Kidney (tissue), 14 donors: ENCODE data around the gene METRN. TPM values are rescaled to one million over a fixed set of nuclear protein-coding genes. Genes with fewer than 3 reads are reported as not detected.
A peak's percentile ranks its signal among the peaks of the same experiment; 100 is the strongest.

ENCODE experiments used
- DNase-seq, 5 donors: peaks; one replicate each; pipeline ENCODE4 v3.0.0-alpha.2; 2013 to 2020
- FAIRE-seq: peaks from 2 replicates; lab custom pipeline; 2012; peaks lifted over from hg19 to GRCh38; lab: Jason Lieb, UNC
- H3K27ac ChIP-seq, 2 donors: one replicate each; pipeline ENCODE4 v1.7.0; 2013; ENCODE audit warnings: low read depth in 2 of 2, low read length in 2 of 2, inconsistent platforms in 1 of 2
- H3K27me3 ChIP-seq: one replicate; pipeline ENCODE4 v1.7.1; 2013; ENCODE audit warnings: low read length, inconsistent platforms; ENCODE audit not compliant: control insufficient read depth, insufficient read depth
- H3K36me3 ChIP-seq, 3 donors: one replicate each; pipeline versions ENCODE4 v1.7.0 to v1.7.1; 2013; ENCODE audit warnings: low read length in 3 of 3, control low read depth in 1 of 3, inconsistent platforms in 1 of 3; ENCODE audit not compliant: insufficient read depth in 3 of 3, control insufficient read depth in 2 of 3
- H3K4me1 ChIP-seq, 3 donors: one replicate each; pipeline versions ENCODE4 v1.7.0 to v1.7.1; 2013; ENCODE audit warnings: low read length in 3 of 3, inconsistent platforms in 1 of 3, low read depth in 1 of 3; ENCODE audit not compliant: control insufficient read depth in 2 of 3, insufficient read depth in 2 of 3
- H3K4me3 ChIP-seq, 3 donors: one replicate each; pipeline versions ENCODE4 v1.7.0 to v1.8.1; 2013; ENCODE audit warnings: low read length in 3 of 3, control low read depth in 1 of 3, inconsistent platforms in 1 of 3
- H3K9ac ChIP-seq, 3 donors: one replicate each; pipeline versions ENCODE4 v1.7.0 to v1.7.1; 2013; ENCODE audit warnings: low read length in 3 of 3, control low read depth in 1 of 3, inconsistent platforms in 1 of 3
- H3K9me3 ChIP-seq, 3 donors: one replicate each; pipeline versions ENCODE4 v1.7.0 to v1.7.1; 2013; ENCODE audit warnings: low read length in 3 of 3, control low read depth in 1 of 3, inconsistent platforms in 1 of 3; ENCODE audit not compliant: control insufficient read depth in 2 of 3, insufficient read depth in 1 of 3
- CTCF ChIP-seq: IDR thresholded peaks from 3 replicates; pipeline ENCODE4 v1.5.1; 2012; ENCODE audit warnings: mild to moderate bottlenecking, moderate library complexity, borderline replicate concordance; ENCODE audit not compliant: insufficient read depth; ENCODE audit errors: extremely low read depth
- intact Hi-C: fragments of 100-400 bp; cut with DNase I; formaldehyde crosslinking; loops from one replicate; pipeline ENCODE4 v1.11.1; 2022
- polyA plus RNA-seq: library from polyadenylated mRNA; stranded (reverse); fragments of 350-450 nt; fragmentation: Illumina TruSeq; extraction: RNeasy Lipid Tissue Mini Kit (QIAGEN cat#74804); gene quantifications from one replicate; pipeline ENCODE4 v1.2.3, GENCODE V29; 2014; ENCODE audit warnings: low read depth, low replicate concordance; ENCODE audit not compliant: insufficient read depth
- total RNA-seq: library from RNA; stranded (reverse); fragmentation: NEBNext Ultra II Directional; extraction: Animal tissue kit (Norgen Biotek cat#: 25700); gene quantifications from one replicate; pipeline ENCODE4 v1.2.1, GENCODE V29; 2021
- donor health status: control.
- donor health status: control.
- donor health status: control.
- donor health status: control.
- donor health status: control.
- donor health status: DM: yes; HTN: yes; CAD: no.
- donor health status: Normal renal cell carcinoma (clear cell type).

Gene METRN
- total and polyA plus RNA-seq, 2 donors from 2014 or later, result 34.9 to 114 TPM

- H3K27me3 ChIP-seq, result peaks cover 4% of the 10 kb centered on the region
- H3K9ac ChIP-seq, result no peak overlapping the region
- H3K9me3 ChIP-seq, result no peaks in the 10 kb centered on the region
- H3K36me3 ChIP-seq, result no peaks in the 10 kb centered on the region
- TF ChIP-seq CTCF, result no peak
- H3K4me1 ChIP-seq, result peaks cover 0 to 17% (median 0%) of the 10 kb centered on the region in 3 donors
- DNase-seq (no peak), FAIRE-seq (no peak)
- intact Hi-C loops, result no loop called here
- no peak overlapping the region for H3K4me3 ChIP-seq
- H3K27ac ChIP-seq, result no peak overlapping the region
Measured at GRCh38 chr16:693364-693763, 21.6 kb upstream of the METRN start.

DNA sequence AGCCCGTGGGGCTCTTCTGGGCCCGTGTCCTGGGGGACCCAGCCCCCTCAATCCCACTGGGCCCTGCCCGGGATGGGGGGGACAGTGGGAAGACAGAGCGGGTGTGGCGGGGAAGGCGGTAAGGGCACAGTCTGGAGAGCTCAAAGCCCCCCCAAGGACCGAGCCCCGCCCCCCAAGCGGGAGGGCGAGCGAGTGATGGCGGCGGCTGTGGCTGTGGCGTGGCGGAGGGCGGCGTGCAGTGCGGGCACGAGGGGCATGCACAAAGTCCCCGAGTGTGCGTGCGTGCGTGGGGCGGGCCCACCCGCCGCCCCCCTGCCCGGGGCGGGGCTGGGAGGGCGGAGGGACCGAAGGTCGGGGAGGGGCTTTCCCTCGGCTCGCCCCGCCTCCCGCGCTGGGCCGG lies 21.2 kb upstream of the METRN start:
- H3K4me1 ChIP-seq, result peaks cover 0 to 16% (median 0%) of the 10 kb centered on the region in 3 donors
- TF ChIP-seq CTCF, result no peak
- H3K9ac ChIP-seq, result no peak overlapping the region
- H3K9me3 ChIP-seq, result no peaks in the 10 kb centered on the region
- no peaks in the 10 kb centered on the region for H3K36me3 ChIP-seq
- FAIRE-seq, result no peak
- H3K27me3 ChIP-seq, result peaks cover 4% of the 10 kb centered on the region
- H3K27ac ChIP-seq, result no peak overlapping the region
- peak in 1 of 5 donors; percentile 23 for DNase-seq
- no peak overlapping the region for H3K4me3 ChIP-seq
- intact Hi-C loops, result no loop called here

- no peak overlapping the region for H3K4me3 ChIP-seq
- H3K27me3 ChIP-seq, result peaks cover 4% of the 10 kb centered on the region
- FAIRE-seq, result no peak
- no peak for DNase-seq
- H3K36me3 ChIP-seq, result no peaks in the 10 kb centered on the region
- H3K9me3 ChIP-seq, result no peaks in the 10 kb centered on the region
- H3K4me1 ChIP-seq, result peaks cover 0 to 10% (median 0%) of the 10 kb centered on the region in 3 donors
- no peak overlapping the region for H3K9ac ChIP-seq
- TF ChIP-seq CTCF, result no peak
- intact Hi-C loops, result no loop called here
- H3K27ac ChIP-seq, result no peak overlapping the region
Measured at GRCh38 chr16:694187-694862, 20.6 kb upstream of the METRN start.
